Caco-2 (cell line): ENCODE results near the gene SLC17A7. TPM values are rescaled to one million over a fixed set of nuclear protein-coding genes. Genes with fewer than 3 reads are reported as not detected.

ENCODE experiments used
- BruUV-seq: library from RNA; stranded (reverse); fragments of 400-500 nt; replicated peaks from 2 replicates; lab custom pipeline; 2021; lab: Mats Ljungman, UMichigan
- CTCF ChIA-PET: fragments of 300-600 bp; sonication (Branson Sonifier 250); formaldehyde crosslinking; loops from one replicate; lab custom pipeline; 2022; ENCODE audit warnings: antibody characterized with exemption; lab: Charles Lee
- POLR2A ChIA-PET: fragments of 300-600 bp; sonication (Branson Sonifier 250); formaldehyde crosslinking; loops from one replicate; lab custom pipeline; 2022; ENCODE audit warnings: antibody characterized with exemption; lab: Charles Lee
- DNase-seq, 2 experiments: peaks; one replicate each; pipeline versions ENCODE4 v3.0.0 to v3.0.0-alpha.2; 2020 to 2022
- H3K27me3 ChIP-seq: replicated peaks from 2 replicates; pipeline ENCODE4 v1.6.0; 2011; ENCODE audit warnings: low read length; ENCODE audit not compliant: control insufficient read depth, insufficient read depth
- H3K36me3 ChIP-seq: 2 replicates; pipeline ENCODE4 v1.5.1; 2011; ENCODE audit warnings: low read length; ENCODE audit not compliant: control insufficient read depth, insufficient read depth
- H3K4me1 ChIP-seq: fragments of 250-450 bp; sonication (Bioruptor Pico); 2 replicates; pipeline ENCODE4 v1.5.1; 2020; ENCODE audit warnings: mild to moderate bottlenecking
- H3K4me3 ChIP-seq: 2 replicates; pipeline ENCODE4 v1.5.1; 2011; ENCODE audit warnings: low read depth, mild to moderate bottlenecking, control low read depth, low read length
- H3K9me3 ChIP-seq: fragments of 250-450 bp; sonication (Bioruptor Pico); 2 replicates; pipeline ENCODE4 v1.5.1; 2020; ENCODE audit warnings: mild to moderate bottlenecking, moderate library complexity
- H3K27ac Mint-ChIP-seq: one replicate; pipeline ENCODE4 v1.8.0; 2022; ENCODE audit warnings: mixed read lengths; ENCODE audit not compliant: unreplicated experiment
- H3K27me3 Mint-ChIP-seq: one replicate; pipeline ENCODE4 v1.8.0; 2022; ENCODE audit warnings: mixed read lengths; ENCODE audit not compliant: insufficient read depth, unreplicated experiment
- H3K36me3 Mint-ChIP-seq: one replicate; pipeline ENCODE4 v1.8.0; 2022; ENCODE audit warnings: mild to moderate bottlenecking, mixed read lengths; ENCODE audit not compliant: insufficient read depth, unreplicated experiment
- H3K4me1 Mint-ChIP-seq: one replicate; pipeline ENCODE4 v1.8.0; 2022; ENCODE audit warnings: low read depth, mixed read lengths; ENCODE audit not compliant: unreplicated experiment
- H3K4me3 Mint-ChIP-seq: one replicate; pipeline ENCODE4 v1.8.0; 2022; ENCODE audit warnings: mild to moderate bottlenecking, moderate library complexity, mixed read lengths; ENCODE audit not compliant: unreplicated experiment
- H3K9me3 Mint-ChIP-seq: one replicate; pipeline ENCODE4 v1.8.0; 2022; ENCODE audit warnings: mixed read lengths; ENCODE audit not compliant: unreplicated experiment
- CTCF ChIP-seq, 2 experiments: fragments of 200-600 bp in 1 of 2; IDR thresholded peaks; 1 replicate in 1 of 2; 2 replicates in 1 of 2; pipeline versions ENCODE4 v1.5.1 to v1.8.0; 2011 to 2022; ENCODE audit warnings: antibody characterized with exemption in 1 of 2, control low read depth in 1 of 2, inconsistent platforms in 1 of 2, low read depth in 1 of 2, low read length in 1 of 2, mild to moderate bottlenecking in 1 of 2, moderate library complexity in 1 of 2; ENCODE audit not compliant: insufficient read depth in 1 of 2, severe bottlenecking in 1 of 2, unreplicated experiment in 1 of 2
- intact Hi-C: fragments of 100-400 bp; cut with micrococcal nuclease; formaldehyde crosslinking; loops from one replicate; pipeline ENCODE4 v1.10.0; 2022; ENCODE audit not compliant: unreplicated experiment
- total RNA-seq: library from RNA; stranded (reverse); gene quantifications from 2 replicates; pipeline ENCODE4 v1.2.3, GENCODE V29; 2022

Gene SLC17A7
- total RNA-seq, 1 experiment from 2014 or later: 0.36 TPM

GRCh38 chr19:49432141-49433073 lies 8.9 kb downstream of the SLC17A7 start:
- Mint-ChIP-seq H3K4me1 (no peaks in the 10 kb centered on the region), H3K36me3 (no peaks in the 10 kb centered on the region), H3K27ac (no peak overlapping the region), H3K27me3 (peaks cover 8% of the 10 kb centered on the region), H3K9me3 (no peaks in the 10 kb centered on the region), H3K4me3 (no peak overlapping the region)
- ChIA-PET CTCF (no interaction called here), POLR2A (no interaction called here)
- Histone ChIP-seq H3K9me3 (no peaks in the 10 kb centered on the region), H3K4me1 (peaks cover 10% of the 10 kb centered on the region), H3K27me3 (no peaks in the 10 kb centered on the region; the same call in 1 of the 2 replicates), H3K4me3 (no peak overlapping the region), H3K36me3 (no peaks in the 10 kb centered on the region)
- intact Hi-C loops: no loop called here
- no TSS peak for BruUV-seq
- TF ChIP-seq CTCF (IDR thresholded peaks at IDR 0.05; ENCODE audit: insufficient read depth in 1 of 2, low read depth in 1 of 2, low read length in 1 of 2, severe bottlenecking in 1 of 2, unreplicated experiment in 1 of 2): no peak
- no peak for DNase-seq

GRCh38 chr19:49431330-49431749 lies 10.0 kb downstream of the SLC17A7 start:
- peaks cover 7% of the 10 kb centered on the region for H3K4me1 Mint-ChIP-seq

More at GRCh38 chr19:49431330-49431749, 10.0 kb downstream of the SLC17A7 start:
- no peak for TF ChIP-seq CTCF (IDR thresholded peaks at IDR 0.05; ENCODE audit: insufficient read depth in 1 of 2, low read depth in 1 of 2, low read length in 1 of 2, severe bottlenecking in 1 of 2, unreplicated experiment in 1 of 2)
- ChIA-PET POLR2A (no interaction called here), CTCF (no interaction called here)
- peaks cover 12% of the 10 kb centered on the region for H3K4me1 ChIP-seq
- Mint-ChIP-seq H3K36me3 (no peaks in the 10 kb centered on the region), H3K27ac (no peak overlapping the region), H3K4me3 (no peak overlapping the region), H3K27me3 (peaks cover 12% of the 10 kb centered on the region), H3K9me3 (no peaks in the 10 kb centered on the region)
- no peak overlapping the region for H3K4me3 ChIP-seq
- intact Hi-C loops: no loop called here
- DNase-seq: no peak
- H3K27me3 ChIP-seq: no peaks in the 10 kb centered on the region; the same call in 1 of the 2 replicates
- no peaks in the 10 kb centered on the region for H3K9me3 ChIP-seq
- H3K36me3 ChIP-seq: no peaks in the 10 kb centered on the region
- BruUV-seq: no TSS peak
